CD4-positive, alpha-beta T cell treated with Interleukin-15 for 1 hour (primary cell): ENCODE measurements around the gene RNPEP.
A peak's percentile ranks its signal among the peaks of the same experiment; 100 is the strongest.
"Not testable (repeated sequence)": the region's sequence is repeated elsewhere in the genome, so short reads cannot be mapped to it uniquely, and the experiment has no call there.

ENCODE experiments used
- DNase-seq: peaks from one replicate; pipeline ENCODE4 v3.0.0-alpha.2; 2020

Gene RNPEP

GRCh38 chr1:201982623-201983379, at the start of gene RNPEP:
TSS of gene RNPEP (plus strand) at chr1:201982648. CDS start at chr1:201982667, 19 bp downstream.
- DNase-seq, result peak; percentile 35

- no peak for DNase-seq
These were observed 48.5 kb upstream of the RNPEP start for GRCh38 chr1:201933840-201934430.

GRCh38 chr1:201937624-201938213, 44.7 kb upstream of the RNPEP start:
- DNase-seq, result no peak

GRCh38 chr1:201938440-201939035, 43.9 kb upstream of the RNPEP start:
- DNase-seq, result no peak

- no peak for DNase-seq
These were observed 43.3 kb upstream of the RNPEP start for GRCh38 chr1:201939148-201939547.

GRCh38 chr1:201939574-201939973, 42.9 kb upstream of the RNPEP start:
- DNase-seq, result no peak

GRCh38 chr1:201940316-201940715, 42.1 kb upstream of the RNPEP start:
- DNase-seq, result not testable (repeated sequence)

GRCh38 chr1:201941420-201942128, 40.9 kb upstream of the RNPEP start:
- DNase-seq, result no peak

GRCh38 chr1:201942129-201942495, 40.3 kb upstream of the RNPEP start:
- no peak for DNase-seq

- DNase-seq, result no peak
These were observed 38.4 kb upstream of the RNPEP start for GRCh38 chr1:201944002-201944401.

- DNase-seq, result no peak
These were observed 37.8 kb upstream of the RNPEP start for GRCh38 chr1:201944639-201945038.

GRCh38 chr1:201945157-201945556, 37.3 kb upstream of the RNPEP start:
- no peak for DNase-seq

GRCh38 chr1:201945863-201946223, 36.6 kb upstream of the RNPEP start:
- DNase-seq, result no peak

- DNase-seq, result no peak
These were observed 36.1 kb upstream of the RNPEP start, which contains the start of gene LMOD1 for GRCh38 chr1:201946224-201946908. TSS of gene LMOD1 (minus strand) at chr1:201946548. CDS start at chr1:201946340, 208 bp downstream.

- DNase-seq, result no peak
These were observed 34.8 kb upstream of the RNPEP start for GRCh38 chr1:201947697-201948008.

GRCh38 chr1:201949491-201949890, 33.0 kb upstream of the RNPEP start:
- no peak for DNase-seq

- DNase-seq, result no peak
These were observed 28.0 kb upstream of the RNPEP start for GRCh38 chr1:201954263-201955008.

GRCh38 chr1:201955009-201955728, 27.3 kb upstream of the RNPEP start, which contains the start of gene TIMM17A:
TSS of gene TIMM17A (plus strand) at chr1:201955503. CDS start at chr1:201955527, 24 bp downstream.
- DNase-seq, result peak; percentile 93

- DNase-seq, result no peak
These were observed 26.7 kb upstream of the RNPEP start for GRCh38 chr1:201955729-201956143.

- no peak for DNase-seq
These were observed 24.1 kb upstream of the RNPEP start for GRCh38 chr1:201958348-201958747.

- DNase-seq, result not testable (repeated sequence)
These were observed 20.1 kb upstream of the RNPEP start for GRCh38 chr1:201962382-201962781.
